ENCODE results near the gene COL16A1. TPM values are rescaled to one million over a fixed set of nuclear protein-coding genes. Genes with fewer than 3 reads are reported as not detected.

Gene COL16A1
- total and polyA plus RNA-seq, 7 experiments from 2014 or later: 0.31 to 0.37 TPM; not detected in 5

DNA sequence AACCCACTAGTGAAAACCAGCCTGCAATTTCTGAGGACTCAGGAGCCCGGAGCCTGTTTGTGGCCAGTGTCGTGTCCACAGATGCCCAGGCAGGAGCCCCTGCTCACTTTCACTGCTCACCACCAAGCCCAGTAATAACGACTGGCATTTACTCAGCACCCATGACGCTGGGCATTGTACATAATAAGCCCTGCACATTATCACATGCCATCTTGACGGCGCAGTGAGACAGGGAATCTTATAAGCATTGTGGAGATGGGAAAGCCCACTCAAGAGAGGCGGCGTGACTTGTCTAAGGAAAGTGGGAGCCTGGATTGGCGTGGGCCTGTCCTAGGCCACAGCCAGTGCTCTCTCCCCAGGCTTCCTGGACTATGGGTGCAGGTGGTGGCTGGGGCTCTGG is 30.4 kb downstream of the COL16A1 start:
- H3K4me3 Mint-ChIP-seq: no peak overlapping the region
- no peak overlapping the region for H3K27ac Mint-ChIP-seq
- no peak overlapping the region for H3K27ac ChIP-seq (ENCODE audit: low read depth, low read length)
- intact Hi-C loops (cut with micrococcal nuclease): no loop called here
- peaks cover 0 to 4% of the 10 kb centered on the region in 2 donors for H3K27me3 ChIP-seq (ENCODE audit: control insufficient read depth in 2 of 2, insufficient read depth in 2 of 2, low read length in 2 of 2)
- no peaks in the 10 kb centered on the region for H3K36me3 Mint-ChIP-seq
- H3K9me3 Mint-ChIP-seq: no peaks in the 10 kb centered on the region
- ChIA-PET CTCF (interaction anchor here (0.6 kb wide), 1 partner anchor 242 kb away, joined by 3 read pairs; no protein-coding TSS in a partner anchor), POLR2A (no interaction called here)
- H3K9me3 ChIP-seq (ENCODE audit: control insufficient read depth in 2 of 3, low read length in 3 of 3): no peaks in the 10 kb centered on the region
- peaks cover 7 to 28% (median 16%) of the 10 kb centered on the region in 5 donors for H3K27me3 Mint-ChIP-seq
- no peaks in the 10 kb centered on the region for H3K36me3 ChIP-seq (ENCODE audit: control insufficient read depth in 2 of 3, insufficient read depth in 3 of 3, low read length in 3 of 3)
- H3K4me1 Mint-ChIP-seq: peaks cover 6 to 17% (median 13%) of the 10 kb centered on the region in 7 donors
- H3K4me1 ChIP-seq (ENCODE audit: control insufficient read depth in 2 of 2, insufficient read depth in 2 of 2, low read length in 2 of 2): peaks cover 2 to 4% of the 10 kb centered on the region in 2 donors
- DNase-seq (no peak), ATAC-seq (no peak)
- H3K4me3 ChIP-seq (ENCODE audit: low read length): no peak overlapping the region

DNA sequence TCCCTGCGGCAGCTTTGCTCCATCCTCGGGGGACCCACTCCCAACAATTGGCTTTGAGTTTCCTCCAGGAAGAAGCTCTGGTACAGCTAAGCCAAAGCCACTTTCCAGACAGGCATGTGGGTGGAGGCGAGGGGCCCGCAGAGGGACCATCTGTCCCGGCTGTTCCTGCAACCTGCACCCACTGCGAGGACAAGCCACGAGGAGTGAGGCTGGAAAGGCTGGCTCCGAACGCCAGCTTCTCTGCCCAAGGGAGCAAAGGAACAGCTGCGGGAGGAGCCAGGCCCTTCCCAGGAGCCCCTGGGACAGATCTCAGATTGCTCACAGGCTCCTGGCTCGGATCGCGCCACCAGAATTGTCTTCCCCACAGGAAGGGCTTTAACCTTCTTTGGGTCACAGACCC is 30.8 kb downstream of the COL16A1 start:
- Histone ChIP-seq H3K4me1 (ENCODE audit: control insufficient read depth in 2 of 2, insufficient read depth in 2 of 2, low read length in 2 of 2) (peaks cover 2 to 4% of the 10 kb centered on the region in 2 donors), H3K27ac (ENCODE audit: low read depth, low read length) (no peak overlapping the region), H3K9me3 (ENCODE audit: control insufficient read depth in 2 of 3, low read length in 3 of 3) (no peaks in the 10 kb centered on the region), H3K4me3 (ENCODE audit: low read length) (no peak overlapping the region), H3K27me3 (ENCODE audit: control insufficient read depth in 2 of 2, insufficient read depth in 2 of 2, low read length in 2 of 2) (peaks cover 0 to 4% of the 10 kb centered on the region in 2 donors), H3K36me3 (ENCODE audit: control insufficient read depth in 2 of 3, insufficient read depth in 3 of 3, low read length in 3 of 3) (no peaks in the 10 kb centered on the region)
- peaks cover 7 to 28% (median 16%) of the 10 kb centered on the region in 5 donors for H3K27me3 Mint-ChIP-seq
- H3K9me3 Mint-ChIP-seq: no peaks in the 10 kb centered on the region
- no peak for ATAC-seq
- H3K36me3 Mint-ChIP-seq: no peaks in the 10 kb centered on the region
- CTCF ChIA-PET: interaction anchor here (0.6 kb wide), 1 partner anchor 242 kb away, joined by 3 read pairs; no protein-coding TSS in a partner anchor
- H3K4me1 Mint-ChIP-seq: peaks cover 6 to 17% (median 13%) of the 10 kb centered on the region in 7 donors
- H3K4me3 Mint-ChIP-seq: no peak overlapping the region
- intact Hi-C loops (cut with micrococcal nuclease): no loop called here
- POLR2A ChIA-PET: no interaction called here
- no peak for DNase-seq
- no peak overlapping the region for H3K27ac Mint-ChIP-seq

DNA sequence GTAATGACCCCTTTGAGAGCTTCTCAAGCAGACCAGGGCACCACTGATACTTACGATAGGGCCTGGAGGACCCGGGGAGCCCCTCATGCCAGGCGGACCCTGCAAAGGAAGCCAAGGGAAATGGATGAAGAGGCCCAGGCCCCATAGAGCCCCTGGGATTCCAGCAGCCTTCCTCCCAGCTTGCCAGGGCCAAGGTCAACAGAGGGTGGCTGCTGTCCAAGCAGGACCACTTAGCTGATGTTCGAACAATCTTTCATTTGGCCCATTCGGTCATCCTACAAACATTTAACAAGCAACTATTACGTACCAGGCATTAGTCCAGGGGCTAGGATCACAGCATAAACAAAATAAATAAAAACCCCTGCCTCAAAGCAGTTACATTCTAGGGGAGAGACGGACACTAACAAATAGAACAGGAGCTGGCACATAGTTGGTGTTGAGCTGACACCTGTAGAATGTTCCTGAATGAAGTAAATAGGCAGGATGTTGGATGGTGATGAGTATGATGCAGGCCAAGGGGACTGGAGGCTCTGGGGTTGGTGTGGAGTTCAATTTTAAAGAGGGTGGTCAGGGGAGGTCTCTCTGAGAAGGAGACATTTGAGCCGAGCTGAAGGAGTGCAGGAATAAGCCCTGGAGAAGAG is 32.1 kb downstream of the COL16A1 start:
- intact Hi-C loops (cut with micrococcal nuclease): no loop called here
- ChIA-PET CTCF (no interaction called here), POLR2A (no interaction called here)
- Mint-ChIP-seq H3K4me1 (peaks cover 6 to 17% (median 13%) of the 10 kb centered on the region in 7 donors), H3K4me3 (no peak overlapping the region), H3K9me3 (no peaks in the 10 kb centered on the region), H3K36me3 (no peaks in the 10 kb centered on the region), H3K27ac (peak overlapping the region in 1 of 9 donors; percentile 26), H3K27me3 (peaks cover 7 to 27% (median 16%) of the 10 kb centered on the region in 5 donors)
- H3K4me3 ChIP-seq (ENCODE audit: low read length): no peak overlapping the region
- H3K27ac ChIP-seq (ENCODE audit: low read depth, low read length): no peak overlapping the region
- DNase-seq (no peak), ATAC-seq (no peak)
- no peaks in the 10 kb centered on the region for H3K9me3 ChIP-seq (ENCODE audit: control insufficient read depth in 2 of 3, low read length in 3 of 3)
- H3K4me1 ChIP-seq (ENCODE audit: control insufficient read depth in 2 of 2, insufficient read depth in 2 of 2, low read length in 2 of 2): peaks cover 2 to 4% of the 10 kb centered on the region in 2 donors
- H3K36me3 ChIP-seq (ENCODE audit: control insufficient read depth in 2 of 3, insufficient read depth in 3 of 3, low read length in 3 of 3): no peaks in the 10 kb centered on the region
- peaks cover 0 to 4% of the 10 kb centered on the region in 2 donors for H3K27me3 ChIP-seq (ENCODE audit: control insufficient read depth in 2 of 2, insufficient read depth in 2 of 2, low read length in 2 of 2)

DNA sequence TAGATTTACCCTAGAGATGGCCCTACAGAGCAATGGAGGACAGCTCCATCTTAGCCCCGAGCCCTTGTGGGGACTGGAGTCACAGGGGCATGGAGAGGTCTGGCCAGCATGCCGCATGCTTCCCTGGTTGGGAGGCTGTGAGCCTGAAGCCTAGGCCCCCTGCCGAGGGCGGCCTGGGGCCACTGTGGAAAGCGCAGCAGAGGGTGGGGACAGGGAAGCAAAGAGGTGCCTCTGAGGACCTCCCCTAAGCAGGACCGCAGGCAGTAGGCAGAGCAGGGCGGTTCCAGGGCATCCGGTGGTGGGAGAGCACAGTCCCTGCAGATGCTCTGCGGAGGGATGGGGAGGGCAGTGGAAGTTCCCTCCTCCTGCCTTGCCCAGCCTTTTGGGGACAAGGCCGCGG is 32.7 kb downstream of the COL16A1 start:
- H3K9me3 Mint-ChIP-seq: no peaks in the 10 kb centered on the region
- H3K27ac ChIP-seq (ENCODE audit: low read depth, low read length): no peak overlapping the region
- intact Hi-C loops (cut with micrococcal nuclease): no loop called here
- H3K27me3 ChIP-seq (ENCODE audit: control insufficient read depth in 2 of 2, insufficient read depth in 2 of 2, low read length in 2 of 2): peaks cover 0 to 4% of the 10 kb centered on the region in 2 donors
- ChIA-PET CTCF (no interaction called here), POLR2A (no interaction called here)
- no peak overlapping the region for H3K4me3 ChIP-seq (ENCODE audit: low read length)
- H3K9me3 ChIP-seq (ENCODE audit: control insufficient read depth in 2 of 3, low read length in 3 of 3): no peaks in the 10 kb centered on the region
- no peaks in the 10 kb centered on the region for H3K36me3 Mint-ChIP-seq
- peaks cover 6 to 17% (median 13%) of the 10 kb centered on the region in 7 donors for H3K4me1 Mint-ChIP-seq
- ATAC-seq: no peak
- no peak for DNase-seq
- H3K4me1 ChIP-seq (ENCODE audit: control insufficient read depth in 2 of 2, insufficient read depth in 2 of 2, low read length in 2 of 2): peaks cover 2 to 4% of the 10 kb centered on the region in 2 donors
- H3K36me3 ChIP-seq (ENCODE audit: control insufficient read depth in 2 of 3, insufficient read depth in 3 of 3, low read length in 3 of 3): no peaks in the 10 kb centered on the region
- H3K27ac Mint-ChIP-seq: no peak overlapping the region
- peak overlapping the region in 5 of 10 donors; percentile 3 to 84 (median 60) for H3K4me3 Mint-ChIP-seq
- H3K27me3 Mint-ChIP-seq: peaks cover 7 to 28% (median 16%) of the 10 kb centered on the region in 5 donors

DNA sequence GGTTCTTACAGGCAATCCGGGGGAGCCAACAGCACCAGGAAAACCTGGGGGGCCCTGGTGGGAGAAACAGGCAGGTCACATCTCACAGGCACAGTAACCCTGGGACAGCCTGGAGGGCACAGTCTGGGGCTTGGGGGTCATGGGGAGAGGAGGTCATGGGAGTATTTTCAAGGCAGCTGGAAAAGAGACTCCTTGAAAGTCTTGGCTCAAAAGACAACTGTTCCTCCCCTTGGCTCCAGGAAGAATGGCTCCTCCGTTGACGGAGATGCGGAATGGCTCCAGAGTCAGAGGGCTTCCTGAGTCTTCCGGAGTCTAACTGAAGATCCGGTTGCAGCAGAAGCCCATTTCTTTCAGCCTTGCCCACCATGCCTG is 33.2 kb downstream of the COL16A1 start:
- H3K27me3 Mint-ChIP-seq: peaks cover 7 to 28% (median 16%) of the 10 kb centered on the region in 5 donors
- intact Hi-C loops (cut with micrococcal nuclease): no loop called here
- DNase-seq (no peak), ATAC-seq (no peak)
- peak overlapping the region in 7 of 10 donors; percentile 1 to 84 (median 77) for H3K4me3 Mint-ChIP-seq
- POLR2A ChIA-PET: no interaction called here
- Histone ChIP-seq H3K4me1 (ENCODE audit: control insufficient read depth in 2 of 2, insufficient read depth in 2 of 2, low read length in 2 of 2) (peaks cover 2 to 4% of the 10 kb centered on the region in 2 donors), H3K27ac (ENCODE audit: low read depth, low read length) (no peak overlapping the region), H3K27me3 (ENCODE audit: control insufficient read depth in 2 of 2, insufficient read depth in 2 of 2, low read length in 2 of 2) (peaks cover 0 to 4% of the 10 kb centered on the region in 2 donors), H3K9me3 (ENCODE audit: control insufficient read depth in 2 of 3, low read length in 3 of 3) (no peaks in the 10 kb centered on the region), H3K36me3 (ENCODE audit: control insufficient read depth in 2 of 3, insufficient read depth in 3 of 3, low read length in 3 of 3) (no peaks in the 10 kb centered on the region), H3K4me3 (ENCODE audit: low read length) (peak overlapping the region; percentile 18)
- peak overlapping the region in 1 of 9 donors; percentile 32 for H3K27ac Mint-ChIP-seq
- no peaks in the 10 kb centered on the region for H3K9me3 Mint-ChIP-seq
- CTCF ChIA-PET: interaction anchor here (0.6 to 1.0 kb wide), 3 partner anchors 46 to 395 kb away, joined by 3 to 6 read pairs (median 3); no protein-coding TSS in a partner anchor
- peaks cover 6 to 17% (median 13%) of the 10 kb centered on the region in 7 donors for H3K4me1 Mint-ChIP-seq
- H3K36me3 Mint-ChIP-seq: no peaks in the 10 kb centered on the region

DNA sequence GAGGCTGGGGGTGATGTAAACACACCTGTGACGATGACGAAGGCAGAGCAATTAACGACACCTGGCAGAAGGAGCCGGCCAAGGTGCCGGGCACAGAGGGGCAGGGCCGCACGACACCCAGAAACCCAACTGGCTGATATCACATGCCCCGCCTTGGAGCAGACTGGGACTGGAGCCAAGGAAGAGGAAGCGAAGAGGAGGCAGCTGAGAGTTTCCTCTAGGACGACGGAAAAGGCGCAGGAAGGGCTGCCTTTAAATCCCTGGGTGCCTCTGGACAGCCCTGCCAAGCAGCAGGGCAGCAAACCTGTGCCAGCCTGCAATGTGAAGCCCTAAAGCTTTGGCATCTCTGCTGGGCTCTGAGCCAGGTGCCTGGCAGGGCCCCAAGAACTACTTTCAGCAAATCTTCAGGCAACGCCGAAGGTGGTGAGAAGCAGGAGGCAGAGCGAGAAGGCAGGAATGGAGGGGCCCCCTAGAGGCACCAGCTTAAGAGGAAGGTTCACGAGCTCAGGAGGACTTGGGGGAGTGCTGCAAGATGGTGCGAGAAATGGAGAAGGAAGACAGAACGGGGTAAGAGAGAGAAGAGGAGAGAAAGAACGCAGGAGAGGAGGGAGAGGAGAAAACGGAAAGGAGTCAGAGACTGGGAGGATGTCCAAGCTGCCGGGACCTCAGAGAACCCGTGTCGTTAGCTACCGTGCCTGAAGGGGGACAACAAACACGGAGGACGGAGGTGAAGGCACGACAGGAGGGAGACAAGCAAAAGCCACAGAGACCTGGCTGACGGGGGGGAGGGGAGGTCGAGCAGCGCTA is 33.8 kb downstream of the COL16A1 start:
- POLR2A ChIA-PET: interaction anchor here (0.6 kb wide), 1 partner anchor 475 kb away, joined by 4 read pairs; no protein-coding TSS in a partner anchor

More for the DNA sequence above, 33.8 kb downstream of the COL16A1 start:
- peaks cover 2 to 4% of the 10 kb centered on the region in 2 donors for H3K4me1 ChIP-seq (ENCODE audit: control insufficient read depth in 2 of 2, insufficient read depth in 2 of 2, low read length in 2 of 2)
- DNase-seq: peak in 7 of 9 donors; percentile 40 to 54 (median 50)
- peaks cover 7 to 28% (median 16%) of the 10 kb centered on the region in 5 donors for H3K27me3 Mint-ChIP-seq
- no peaks in the 10 kb centered on the region for H3K36me3 Mint-ChIP-seq
- peak overlapping the region in 2 of 9 donors; percentile 43 to 71 for H3K27ac Mint-ChIP-seq
- peak overlapping the region; percentile 13 to 86 (median 76) for H3K4me3 Mint-ChIP-seq
- H3K27me3 ChIP-seq (ENCODE audit: control insufficient read depth in 2 of 2, insufficient read depth in 2 of 2, low read length in 2 of 2): peaks cover 0 to 4% of the 10 kb centered on the region in 2 donors
- H3K27ac ChIP-seq (ENCODE audit: low read depth, low read length): no peak overlapping the region
- H3K9me3 ChIP-seq (ENCODE audit: control insufficient read depth in 2 of 3, low read length in 3 of 3): no peaks in the 10 kb centered on the region
- intact Hi-C loops (cut with micrococcal nuclease): no loop called here
- H3K36me3 ChIP-seq (ENCODE audit: control insufficient read depth in 2 of 3, insufficient read depth in 3 of 3, low read length in 3 of 3): no peaks in the 10 kb centered on the region
- CTCF ChIA-PET: interaction anchor here (0.6 to 1.0 kb wide), 3 partner anchors 47 to 396 kb away, joined by 3 to 6 read pairs (median 3); no protein-coding TSS in a partner anchor
- H3K4me3 ChIP-seq (ENCODE audit: low read length): peak overlapping the region; percentile 18
- H3K9me3 Mint-ChIP-seq: no peaks in the 10 kb centered on the region
- peaks cover 6 to 17% (median 13%) of the 10 kb centered on the region in 7 donors for H3K4me1 Mint-ChIP-seq
- peak; percentile 78 for ATAC-seq

All from naive thymus-derived CD4-positive, alpha-beta T cell (primary cell).